ENCODE results near the gene TXN. TPM values are rescaled to one million over a fixed set of nuclear protein-coding genes. Genes with fewer than 3 reads are reported as not detected.

Gene TXN
- total RNA-seq, 4 donors from 2014 or later = 136 to 226 (median 178) TPM

DNA sequence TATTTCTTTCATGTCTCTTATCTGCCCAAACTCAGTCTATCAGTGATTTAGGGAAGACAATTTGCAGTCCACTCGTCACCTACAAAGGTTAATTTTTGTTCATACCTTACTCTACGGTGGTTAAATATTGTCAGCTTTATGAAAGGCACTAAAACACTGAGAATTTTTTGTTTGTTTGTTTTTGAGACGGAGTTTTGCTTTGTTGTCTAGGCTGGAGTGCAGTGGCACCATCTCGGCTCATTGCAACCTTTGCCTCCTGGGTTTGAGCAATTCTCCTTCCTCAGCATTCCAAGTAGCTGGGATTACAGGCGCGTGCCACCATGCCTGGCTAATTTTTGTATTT is 26.4 kb upstream of the TXN start:
- Histone ChIP-seq H3K4me3 (no peak overlapping the region), H3K4me1 (peaks cover 0 to 9% (median 0%) of the 10 kb centered on the region in 4 donors), H3K27ac (peak overlapping the region in 1 of 4 donors; percentile 69), H3K36me3 (no peaks in the 10 kb centered on the region), H3K27me3 (no peaks in the 10 kb centered on the region), H3K9me3 (no peaks in the 10 kb centered on the region)
- TF ChIP-seq POLR2A (IDR thresholded peaks at IDR 0.05) = no peak
- TF ChIP-seq, protein P1, sequence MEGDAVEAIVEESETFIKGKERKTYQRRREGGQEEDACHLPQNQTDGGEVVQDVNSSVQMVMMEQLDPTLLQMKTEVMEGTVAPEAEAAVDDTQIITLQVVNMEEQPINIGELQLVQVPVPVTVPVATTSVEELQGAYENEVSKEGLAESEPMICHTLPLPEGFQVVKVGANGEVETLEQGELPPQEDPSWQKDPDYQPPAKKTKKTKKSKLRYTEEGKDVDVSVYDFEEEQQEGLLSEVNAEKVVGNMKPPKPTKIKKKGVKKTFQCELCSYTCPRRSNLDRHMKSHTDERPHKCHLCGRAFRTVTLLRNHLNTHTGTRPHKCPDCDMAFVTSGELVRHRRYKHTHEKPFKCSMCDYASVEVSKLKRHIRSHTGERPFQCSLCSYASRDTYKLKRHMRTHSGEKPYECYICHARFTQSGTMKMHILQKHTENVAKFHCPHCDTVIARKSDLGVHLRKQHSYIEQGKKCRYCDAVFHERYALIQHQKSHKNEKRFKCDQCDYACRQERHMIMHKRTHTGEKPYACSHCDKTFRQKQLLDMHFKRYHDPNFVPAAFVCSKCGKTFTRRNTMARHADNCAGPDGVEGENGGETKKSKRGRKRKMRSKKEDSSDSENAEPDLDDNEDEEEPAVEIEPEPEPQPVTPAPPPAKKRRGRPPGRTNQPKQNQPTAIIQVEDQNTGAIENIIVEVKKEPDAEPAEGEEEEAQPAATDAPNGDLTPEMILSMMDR (IDR thresholded peaks at IDR 0.05) = no peak
- no peak for DNase-seq

GRCh38 chr9:110282018-110282738 is 25.9 kb upstream of the TXN start:
- Histone ChIP-seq H3K4me1 (peaks cover 0 to 9% (median 0%) of the 10 kb centered on the region in 4 donors), H3K36me3 (no peaks in the 10 kb centered on the region), H3K27me3 (no peaks in the 10 kb centered on the region), H3K9me3 (no peaks in the 10 kb centered on the region), H3K27ac (peak overlapping the region in 1 of 4 donors; percentile 69), H3K4me3 (no peak overlapping the region)
- DNase-seq = no peak
- TF ChIP-seq, protein P1 (IDR thresholded peaks at IDR 0.05) = no peak
- no peak for TF ChIP-seq POLR2A (IDR thresholded peaks at IDR 0.05)

- DNase-seq = no peak
- Histone ChIP-seq H3K4me3 (no peak overlapping the region), H3K27me3 (no peaks in the 10 kb centered on the region), H3K36me3 (no peaks in the 10 kb centered on the region), H3K27ac (no peak overlapping the region), H3K9me3 (no peaks in the 10 kb centered on the region), H3K4me1 (peaks cover 0 to 5% (median 0%) of the 10 kb centered on the region in 4 donors)
- no peak for TF ChIP-seq POLR2A (IDR thresholded peaks at IDR 0.05)
- TF ChIP-seq, protein P1 (IDR thresholded peaks at IDR 0.05) = no peak
These were observed 21.9 kb upstream of the TXN start for GRCh38 chr9:110278080-110278707.

- no peaks in the 10 kb centered on the region for H3K27me3 ChIP-seq
- no peaks in the 10 kb centered on the region for H3K9me3 ChIP-seq
- H3K4me3 ChIP-seq = no peak overlapping the region
- H3K27ac ChIP-seq = no peak overlapping the region
- no peak for DNase-seq
- TF ChIP-seq, protein P1 (IDR thresholded peaks at IDR 0.05) = no peak
- no peak for TF ChIP-seq POLR2A (IDR thresholded peaks at IDR 0.05)
- no peaks in the 10 kb centered on the region for H3K4me1 ChIP-seq
- no peaks in the 10 kb centered on the region for H3K36me3 ChIP-seq
These were observed 20.5 kb upstream of the TXN start for GRCh38 chr9:110276781-110277180.

- H3K9me3 ChIP-seq = no peaks in the 10 kb centered on the region
- H3K27me3 ChIP-seq = no peaks in the 10 kb centered on the region
- H3K36me3 ChIP-seq = no peaks in the 10 kb centered on the region
- DNase-seq = no peak
- H3K4me1 ChIP-seq = no peaks in the 10 kb centered on the region
- no peak overlapping the region for H3K4me3 ChIP-seq
- TF ChIP-seq POLR2A (IDR thresholded peaks at IDR 0.05) = no peak
- TF ChIP-seq, protein P1 (IDR thresholded peaks at IDR 0.05) = no peak
- H3K27ac ChIP-seq = no peak overlapping the region
These were observed 14.1 kb upstream of the TXN start for GRCh38 chr9:110270211-110270995.
